Measurements from ENCODE around the gene CA10.

DNA sequence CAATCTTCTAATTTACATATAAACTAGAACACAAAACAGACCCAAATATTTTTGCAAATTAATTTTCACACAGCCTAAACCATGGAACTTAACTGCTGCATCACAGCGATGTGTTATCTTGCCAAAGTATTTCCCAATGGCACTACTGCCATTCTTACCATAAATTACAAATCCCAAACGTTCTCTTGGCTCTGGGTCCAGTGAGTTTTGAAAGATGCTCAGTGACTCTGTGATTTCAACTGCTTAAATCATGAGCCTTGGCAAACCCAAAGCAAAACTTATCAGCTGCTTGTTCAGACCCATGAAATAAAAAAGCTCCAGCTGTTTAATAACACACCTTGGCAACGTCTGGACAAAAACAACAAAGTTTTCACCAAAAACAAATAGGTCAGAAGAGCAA lies 223.0 kb downstream of the CA10 start:
- TF ChIP-seq, protein P1, sequence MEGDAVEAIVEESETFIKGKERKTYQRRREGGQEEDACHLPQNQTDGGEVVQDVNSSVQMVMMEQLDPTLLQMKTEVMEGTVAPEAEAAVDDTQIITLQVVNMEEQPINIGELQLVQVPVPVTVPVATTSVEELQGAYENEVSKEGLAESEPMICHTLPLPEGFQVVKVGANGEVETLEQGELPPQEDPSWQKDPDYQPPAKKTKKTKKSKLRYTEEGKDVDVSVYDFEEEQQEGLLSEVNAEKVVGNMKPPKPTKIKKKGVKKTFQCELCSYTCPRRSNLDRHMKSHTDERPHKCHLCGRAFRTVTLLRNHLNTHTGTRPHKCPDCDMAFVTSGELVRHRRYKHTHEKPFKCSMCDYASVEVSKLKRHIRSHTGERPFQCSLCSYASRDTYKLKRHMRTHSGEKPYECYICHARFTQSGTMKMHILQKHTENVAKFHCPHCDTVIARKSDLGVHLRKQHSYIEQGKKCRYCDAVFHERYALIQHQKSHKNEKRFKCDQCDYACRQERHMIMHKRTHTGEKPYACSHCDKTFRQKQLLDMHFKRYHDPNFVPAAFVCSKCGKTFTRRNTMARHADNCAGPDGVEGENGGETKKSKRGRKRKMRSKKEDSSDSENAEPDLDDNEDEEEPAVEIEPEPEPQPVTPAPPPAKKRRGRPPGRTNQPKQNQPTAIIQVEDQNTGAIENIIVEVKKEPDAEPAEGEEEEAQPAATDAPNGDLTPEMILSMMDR (conservative IDR thresholded peaks at IDR 0.05) = no peak
- no peak for TF ChIP-seq EZH2 (IDR thresholded peaks at IDR 0.05; ENCODE audit: low read depth)

Data from PC-9 (cell line).